Stomach (tissue), 9 donors: ENCODE data around the gene COPE. TPM values are rescaled to one million over a fixed set of nuclear protein-coding genes. Genes with fewer than 3 reads are reported as not detected.
"Not testable (repeated sequence)": the region's sequence is repeated elsewhere in the genome, so short reads cannot be mapped to it uniquely, and the experiment has no call there.

Experiments
- DNase-seq, 2 donors: peaks; one replicate each; pipeline versions ENCODE4 v3.0.0 to v3.0.0-alpha.2; 2013 to 2019
- H3K27ac ChIP-seq, 5 donors: fragments of 200-600 bp in 4 of 5; sonication (generic) in 4 of 5; one replicate each; pipeline ENCODE4 v1.5.1; 2013 to 2019; ENCODE audit warnings: mild to moderate bottlenecking in 1 of 5, moderate library complexity in 1 of 5
- H3K27me3 ChIP-seq, 3 donors: fragments of 200-600 bp; sonication (generic); one replicate each; pipeline ENCODE4 v1.5.1; 2017 to 2019; ENCODE audit warnings: mixed run types in 1 of 3
- H3K36me3 ChIP-seq, 4 donors: fragments of 200-600 bp; sonication (generic); 1 replicate in 3 of 4; 2 replicates in 1 of 4; pipeline ENCODE4 v1.5.1; 2016 to 2019
- H3K4me1 ChIP-seq, 4 donors: fragments of 200-600 bp; sonication (generic); one replicate each; pipeline ENCODE4 v1.5.1; 2016 to 2019
- H3K4me3 ChIP-seq, 4 donors: fragments of 200-600 bp; sonication (generic) in 3 of 4; one replicate each; pipeline ENCODE4 v1.5.1; 2016 to 2019; ENCODE audit warnings: mild to moderate bottlenecking in 1 of 4
- H3K9me3 ChIP-seq, 4 donors: fragments of 200-600 bp; sonication (generic); one replicate each; pipeline ENCODE4 v1.5.1; 2016 to 2019
- EP300 ChIP-seq: sonication (generic); formaldehyde crosslinking; IDR thresholded peaks from one replicate; pipeline ENCODE4 v1.6.1; 2017; ENCODE audit warnings: antibody characterized with exemption
- POLR2A ChIP-seq, 4 donors: fragments of 450-650 bp; IDR thresholded peaks; one replicate each; pipeline ENCODE4 v1.6.1; 2016; ENCODE audit warnings: antibody characterized with exemption in 4 of 4, control low read depth in 2 of 4, mild to moderate bottlenecking in 1 of 4, moderate library complexity in 1 of 4
- POLR2AphosphoS5 ChIP-seq, 3 donors: sonication (generic); formaldehyde crosslinking; IDR thresholded peaks; one replicate each; pipeline ENCODE4 v1.6.1; 2016; ENCODE audit warnings: antibody characterized with exemption in 3 of 3
- WGBS, 5 donors: extraction: QIAGEN DNeasy Blood & Tissue Kit in 3 of 5; methylation state at CpG; one replicate each; pipeline versions ENCODE4 v1.1.5 to v1.1.7; 2013 to 2018; 5-methylcytosine and 5-hydroxymethylcytosine counted together
- intact Hi-C: fragments of 100-400 bp; cut with DNase I; formaldehyde crosslinking; loops from one replicate; pipeline ENCODE4 v1.15.1; 2023; ENCODE audit warnings: low total_unique reads
- polyA plus RNA-seq, 3 donors: library from polyadenylated mRNA; stranded (reverse); fragments of 200-250 nt; gene quantifications; one replicate each; pipeline ENCODE4 v1.2.3, GENCODE V29; 2013
- total RNA-seq, 5 donors: library from RNA; depleted of rRNA; stranded (reverse); fragments of >200 nt; gene quantifications; one replicate each; pipeline versions ENCODE4 v1.1.0 to v1.2.3, GENCODE V29; 2014 to 2016
- TF ChIP-seq, protein P1 (sequence below), 7 experiments: fragments of 450-650 bp in 4 of 7; fragments of 200-600 bp in 3 of 7; sonication (generic) in 3 of 7; IDR thresholded peaks; one replicate each; pipeline ENCODE4 v1.5.1; 2016 to 2019; ENCODE audit warnings: antibody characterized with exemption in 7 of 7, control low read depth in 2 of 7, mild to moderate bottlenecking in 1 of 7
- donor health status: healthy with polysubstance abuse.
- donor health status: Bipolar disorder and iron deficiency.
- donor health status: healthy.

The COPE gene
- total and polyA plus RNA-seq, 8 donors: 76.7 to 283 (median 209) TPM

GRCh38 chr19:18921593-18921992, 2.4 kb upstream of the COPE start:
- H3K9me3 ChIP-seq: no peaks in the 10 kb centered on the region
- no peak overlapping the region for H3K27ac ChIP-seq
- TF ChIP-seq EP300: no peak
- TF ChIP-seq POLR2AphosphoS5 (IDR thresholded peaks at IDR 0.05): no peak
- TF ChIP-seq, protein P1, sequence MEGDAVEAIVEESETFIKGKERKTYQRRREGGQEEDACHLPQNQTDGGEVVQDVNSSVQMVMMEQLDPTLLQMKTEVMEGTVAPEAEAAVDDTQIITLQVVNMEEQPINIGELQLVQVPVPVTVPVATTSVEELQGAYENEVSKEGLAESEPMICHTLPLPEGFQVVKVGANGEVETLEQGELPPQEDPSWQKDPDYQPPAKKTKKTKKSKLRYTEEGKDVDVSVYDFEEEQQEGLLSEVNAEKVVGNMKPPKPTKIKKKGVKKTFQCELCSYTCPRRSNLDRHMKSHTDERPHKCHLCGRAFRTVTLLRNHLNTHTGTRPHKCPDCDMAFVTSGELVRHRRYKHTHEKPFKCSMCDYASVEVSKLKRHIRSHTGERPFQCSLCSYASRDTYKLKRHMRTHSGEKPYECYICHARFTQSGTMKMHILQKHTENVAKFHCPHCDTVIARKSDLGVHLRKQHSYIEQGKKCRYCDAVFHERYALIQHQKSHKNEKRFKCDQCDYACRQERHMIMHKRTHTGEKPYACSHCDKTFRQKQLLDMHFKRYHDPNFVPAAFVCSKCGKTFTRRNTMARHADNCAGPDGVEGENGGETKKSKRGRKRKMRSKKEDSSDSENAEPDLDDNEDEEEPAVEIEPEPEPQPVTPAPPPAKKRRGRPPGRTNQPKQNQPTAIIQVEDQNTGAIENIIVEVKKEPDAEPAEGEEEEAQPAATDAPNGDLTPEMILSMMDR (IDR thresholded peaks at IDR 0.05): no peak
- no peak for TF ChIP-seq POLR2A (IDR thresholded peaks at IDR 0.05)
- intact Hi-C loops: no loop called here
- no peak overlapping the region for H3K4me3 ChIP-seq
- H3K4me1 ChIP-seq: peaks cover 21 to 41% (median 37%) of the 10 kb centered on the region in 4 donors
- no peak for DNase-seq
- H3K27me3 ChIP-seq: no peaks in the 10 kb centered on the region
- 92 to 97% (median 94%) methylated on average over 14 to 17 of the region's 17 CpGs for WGBS, 5 donors
- peaks cover 42 to 64% (median 56%) of the 10 kb centered on the region in 4 donors for H3K36me3 ChIP-seq

GRCh38 chr19:18920400-18920799, 1.2 kb upstream of the COPE start:
- H3K27me3 ChIP-seq: no peaks in the 10 kb centered on the region
- H3K9me3 ChIP-seq: no peaks in the 10 kb centered on the region
- TF ChIP-seq, protein P1 (IDR thresholded peaks at IDR 0.05): no peak
- TF ChIP-seq EP300 (no peak), POLR2A (IDR thresholded peaks at IDR 0.05) (no peak), POLR2AphosphoS5 (IDR thresholded peaks at IDR 0.05) (no peak)
- peak overlapping the region; percentile 93 to 99 (median 98) for H3K4me3 ChIP-seq
- no peak for DNase-seq
- peaks cover 21 to 53% (median 46%) of the 10 kb centered on the region in 4 donors for H3K4me1 ChIP-seq
- intact Hi-C loops: no loop called here
- peak overlapping the region in 2 of 5 donors; percentile 90 to 93 for H3K27ac ChIP-seq
- WGBS, 5 donors: 46 to 56% (median 50%) methylated on average over 9 of the region's 9 CpGs
- H3K36me3 ChIP-seq: peaks cover 42 to 64% (median 52%) of the 10 kb centered on the region in 4 donors

DNA sequence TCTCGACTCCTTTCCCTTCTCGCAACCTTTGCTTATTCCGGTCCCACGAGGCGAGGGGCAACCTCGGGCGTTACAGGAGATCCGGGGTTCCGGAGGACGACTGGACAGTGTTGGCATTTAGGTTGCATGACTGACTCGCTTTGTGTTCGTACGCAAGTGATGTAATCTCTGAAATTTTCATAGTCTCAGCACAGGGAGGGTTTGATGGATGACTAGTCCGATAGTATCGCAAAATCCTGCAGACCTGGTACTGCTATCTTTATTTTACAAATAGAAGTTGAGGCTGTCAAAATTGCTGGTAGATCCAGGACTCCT, 670 bp upstream of the COPE start:
- Histone ChIP-seq H3K27me3 (no peaks in the 10 kb centered on the region), H3K4me1 (peaks cover 21 to 58% (median 51%) of the 10 kb centered on the region in 4 donors), H3K36me3 (peaks cover 43 to 64% (median 52%) of the 10 kb centered on the region in 4 donors), H3K9me3 (no peaks in the 10 kb centered on the region), H3K27ac (peak overlapping the region; percentile 75 to 94 (median 90)), H3K4me3 (peak overlapping the region; percentile 93 to 99 (median 98))
- intact Hi-C loops: no loop called here
- TF ChIP-seq POLR2A (IDR thresholded peaks at IDR 0.05) (no peak), EP300 (no peak), POLR2AphosphoS5 (IDR thresholded peaks at IDR 0.05) (no peak)
- TF ChIP-seq, protein P1 (IDR thresholded peaks at IDR 0.05): no peak
- DNase-seq: no peak
- 0 to 2% (median 1%) methylated on average over 15 of the region's 15 CpGs for WGBS, 5 donors

DNA sequence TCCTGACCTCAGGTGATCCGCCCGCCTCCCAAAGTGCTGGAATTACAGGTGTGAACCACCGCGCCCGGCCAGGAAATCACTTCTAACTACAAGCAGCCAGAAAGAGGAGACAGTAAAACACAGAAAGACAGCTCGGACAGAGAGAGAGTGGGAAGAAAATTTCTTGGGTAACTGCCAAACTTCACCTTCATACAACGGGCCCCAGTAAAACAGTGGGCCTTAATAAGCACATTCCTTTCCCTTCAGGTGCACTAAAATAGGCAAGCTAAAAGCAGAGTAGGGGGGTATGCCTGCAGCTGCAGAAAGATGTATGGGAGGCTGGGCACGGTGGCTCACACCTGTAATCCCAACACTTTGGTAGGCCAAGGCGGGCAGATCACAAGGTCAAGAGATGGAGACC, 1.6 kb downstream of the COPE start:
- WGBS, 5 donors: 83 to 90% (median 86%) methylated on average over 9 of the region's 9 CpGs
- H3K27me3 ChIP-seq, DNase-seq, intact Hi-C loops, H3K9me3 ChIP-seq, H3K27ac ChIP-seq: not testable (repeated sequence)
- peak overlapping the region in 2 of 4 donors; percentile 93 to 99 for H3K4me3 ChIP-seq
- H3K36me3 ChIP-seq: peaks cover 32 to 64% (median 52%) of the 10 kb centered on the region in 4 donors
- peaks cover 21 to 73% (median 55%) of the 10 kb centered on the region in 4 donors for H3K4me1 ChIP-seq

DNA sequence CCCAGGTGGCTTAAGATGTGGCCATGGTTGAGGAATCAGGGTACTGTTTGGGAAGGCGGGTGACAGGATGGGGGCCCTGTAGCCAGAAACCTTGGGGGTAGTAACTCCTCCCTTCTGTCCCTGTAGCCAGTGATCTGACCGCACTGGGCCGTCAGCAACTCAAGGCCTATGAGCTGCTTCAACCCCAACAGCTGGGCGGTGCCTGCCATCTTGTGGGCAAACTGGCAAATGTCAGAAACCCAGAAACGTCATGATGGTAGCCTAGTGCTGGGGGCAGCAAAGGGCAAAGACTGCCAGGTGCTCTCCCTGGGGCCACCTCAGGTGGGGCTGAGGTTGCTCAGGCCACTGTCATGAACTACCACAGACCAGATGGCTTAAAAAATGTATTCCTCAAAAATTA, 3.5 kb downstream of the COPE start:
- peaks cover 32 to 62% (median 54%) of the 10 kb centered on the region in 4 donors for H3K36me3 ChIP-seq
- no peaks in the 10 kb centered on the region for H3K9me3 ChIP-seq
- WGBS, 5 donors: 46 to 82% (median 55%) methylated on average over 2 to 5 of the region's 5 CpGs
- intact Hi-C loops: no loop called here
- no peaks in the 10 kb centered on the region for H3K27me3 ChIP-seq
- peak; percentile 36 to 71 for DNase-seq
- no peak overlapping the region for H3K4me3 ChIP-seq
- peaks cover 18 to 62% (median 46%) of the 10 kb centered on the region in 4 donors for H3K4me1 ChIP-seq
- H3K27ac ChIP-seq: peak overlapping the region in 1 of 5 donors; percentile 24
- no peak for TF ChIP-seq POLR2A (IDR thresholded peaks at IDR 0.05)
- TF ChIP-seq, protein P1 (IDR thresholded peaks at IDR 0.05): no peak
- no peak for TF ChIP-seq POLR2AphosphoS5 (IDR thresholded peaks at IDR 0.05)
- no peak for TF ChIP-seq EP300
